Activated T-helper 2 cell treated with anti-CD3 and anti-CD28 coated beads, Interferon-gamma antibody, Interleukin-2, Interleukin-4, amounts not matched to agents 10 μg/mL and 5 μg/mL and 100 μg/mL, durations not matched to agents 14 hours and 24 hours and 36 hours (primary cell): ENCODE results near the gene POLE. TPM values are rescaled to one million over a fixed set of nuclear protein-coding genes. Genes with fewer than 3 reads are reported as not detected.

ENCODE experiments used
- DNase-seq: peaks from one replicate; pipeline ENCODE4 v3.0.0; 2021; ENCODE audit warnings: low spot score
- H3K27ac Mint-ChIP-seq: one replicate; pipeline ENCODE4 v1.8.0; 2021; ENCODE audit warnings: mixed read lengths
- H3K27me3 Mint-ChIP-seq: one replicate; pipeline ENCODE4 v1.8.0; 2021; ENCODE audit warnings: low read depth, mixed read lengths
- H3K36me3 Mint-ChIP-seq: one replicate; pipeline ENCODE4 v1.8.0; 2021; ENCODE audit warnings: low read depth, mixed read lengths
- H3K4me1 Mint-ChIP-seq: one replicate; pipeline ENCODE4 v1.8.0; 2021; ENCODE audit warnings: low read depth, mixed read lengths
- H3K4me3 Mint-ChIP-seq: one replicate; pipeline ENCODE4 v1.8.0; 2021; ENCODE audit warnings: low read depth, mild to moderate bottlenecking, moderate library complexity, mixed read lengths
- H3K9me3 Mint-ChIP-seq: one replicate; pipeline ENCODE4 v1.8.0; 2021; ENCODE audit warnings: mixed read lengths
- intact Hi-C: fragments of 100-400 bp; cut with micrococcal nuclease; formaldehyde crosslinking; loops from one replicate; pipeline ENCODE4 v1.15.1; 2023
- total RNA-seq: library from RNA; stranded (reverse); gene quantifications from 2 replicates; pipeline ENCODE4 v1.2.3, GENCODE V29; 2022

Gene POLE
- total RNA-seq, 1 donor from 2014 or later, result 159 TPM

- intact Hi-C loops, result no loop called here
- peaks cover 22% of the 10 kb centered on the region for H3K36me3 Mint-ChIP-seq
- H3K4me3 Mint-ChIP-seq, result no peak overlapping the region
- no peak for DNase-seq
- H3K27ac Mint-ChIP-seq, result no peak overlapping the region
- peaks cover 2% of the 10 kb centered on the region for H3K4me1 Mint-ChIP-seq
- peaks cover under 1% of the 10 kb centered on the region for H3K27me3 Mint-ChIP-seq
- H3K9me3 Mint-ChIP-seq, result no peaks in the 10 kb centered on the region
Measured at GRCh38 chr12:132623072-132623869, 63.9 kb downstream of the POLE start.

GRCh38 chr12:132622437-132623071 is 64.6 kb downstream of the POLE start:
- Mint-ChIP-seq H3K4me1 (peaks cover 2% of the 10 kb centered on the region), H3K4me3 (no peak overlapping the region), H3K27ac (no peak overlapping the region), H3K36me3 (peaks cover 29% of the 10 kb centered on the region), H3K27me3 (peaks cover 7% of the 10 kb centered on the region), H3K9me3 (peaks cover 6% of the 10 kb centered on the region)
- intact Hi-C loops, result no loop called here
- no peak for DNase-seq

GRCh38 chr12:132621657-132622435 is 65.3 kb downstream of the POLE start:
- Mint-ChIP-seq H3K27me3 (peaks cover 11% of the 10 kb centered on the region), H3K4me1 (peaks cover 2% of the 10 kb centered on the region), H3K9me3 (peaks cover 7% of the 10 kb centered on the region), H3K4me3 (no peak overlapping the region), H3K27ac (no peak overlapping the region), H3K36me3 (peaks cover 29% of the 10 kb centered on the region)
- intact Hi-C loops, result no loop called here
- no peak for DNase-seq

GRCh38 chr12:132620899-132621656 is 66.1 kb downstream of the POLE start:
- no peak for DNase-seq
- Mint-ChIP-seq H3K36me3 (peaks cover 25% of the 10 kb centered on the region), H3K4me3 (no peak overlapping the region), H3K27ac (no peak overlapping the region), H3K27me3 (peaks cover 14% of the 10 kb centered on the region), H3K4me1 (peaks cover 2% of the 10 kb centered on the region), H3K9me3 (peaks cover 7% of the 10 kb centered on the region)
- intact Hi-C loops, result no loop called here

GRCh38 chr12:132620113-132620898 is 66.8 kb downstream of the POLE start:
- Mint-ChIP-seq H3K9me3 (peaks cover 11% of the 10 kb centered on the region), H3K4me3 (no peak overlapping the region), H3K4me1 (peaks cover 2% of the 10 kb centered on the region), H3K36me3 (peaks cover 22% of the 10 kb centered on the region), H3K27ac (no peak overlapping the region), H3K27me3 (peaks cover 17% of the 10 kb centered on the region)
- intact Hi-C loops, result no loop called here
- DNase-seq, result no peak

- Mint-ChIP-seq H3K4me1 (peaks cover 5% of the 10 kb centered on the region), H3K4me3 (no peak overlapping the region), H3K27me3 (peaks cover 20% of the 10 kb centered on the region), H3K36me3 (peaks cover 15% of the 10 kb centered on the region), H3K27ac (no peak overlapping the region), H3K9me3 (peaks cover 11% of the 10 kb centered on the region)
- intact Hi-C loops, result no loop called here
- no peak for DNase-seq
Measured at GRCh38 chr12:132619386-132620112, 67.6 kb downstream of the POLE start.

- Mint-ChIP-seq H3K4me3 (no peak overlapping the region), H3K27ac (no peak overlapping the region), H3K9me3 (peaks cover 11% of the 10 kb centered on the region), H3K4me1 (peaks cover 5% of the 10 kb centered on the region), H3K27me3 (peaks cover 20% of the 10 kb centered on the region), H3K36me3 (peaks cover 14% of the 10 kb centered on the region)
- intact Hi-C loops, result no loop called here
- DNase-seq, result no peak
Measured at GRCh38 chr12:132619071-132619385, 68.1 kb downstream of the POLE start.

GRCh38 chr12:132618683-132619043 is 68.5 kb downstream of the POLE start, which contains the start of gene P2RX2:
P2RX2 (plus strand) TSS chr12:132618776; CDS start chr12:132618817, 41 bp downstream.
- Mint-ChIP-seq H3K27me3 (peaks cover 20% of the 10 kb centered on the region), H3K4me1 (peaks cover 5% of the 10 kb centered on the region), H3K27ac (no peak within 1 kb of the TSS), H3K4me3 (no peak within 1 kb of the TSS), H3K9me3 (peaks cover 11% of the 10 kb centered on the region), H3K36me3 (peaks cover 14% of the 10 kb centered on the region)
- no peak for DNase-seq
- intact Hi-C loops, result no loop called here

- peaks cover 12% of the 10 kb centered on the region for H3K36me3 Mint-ChIP-seq
- no peak overlapping the region for H3K4me3 Mint-ChIP-seq
- H3K4me1 Mint-ChIP-seq, result peaks cover 5% of the 10 kb centered on the region
- DNase-seq, result no peak
- peaks cover 20% of the 10 kb centered on the region for H3K27me3 Mint-ChIP-seq
- intact Hi-C loops, result no loop called here
- H3K27ac Mint-ChIP-seq, result no peak overlapping the region
- H3K9me3 Mint-ChIP-seq, result peaks cover 11% of the 10 kb centered on the region
Measured at GRCh38 chr12:132617822-132618682, 69.1 kb downstream of the POLE start.

GRCh38 chr12:132617135-132617701 is 69.9 kb downstream of the POLE start:
- intact Hi-C loops, result no loop called here
- Mint-ChIP-seq H3K36me3 (peaks cover 7% of the 10 kb centered on the region), H3K9me3 (peaks cover 11% of the 10 kb centered on the region), H3K27me3 (peaks cover 21% of the 10 kb centered on the region), H3K4me3 (no peak overlapping the region), H3K27ac (no peak overlapping the region), H3K4me1 (peaks cover 3% of the 10 kb centered on the region)
- DNase-seq, result no peak
